Activated naive CD4-positive, alpha-beta T cell treated with anti-CD3 and anti-CD28 coated beads, Interleukin-2, amount 50 U/mL, for 16 hours (primary cell): Measurements from ENCODE around the gene MAD1L1.

Experiments
- DNase-seq: peaks from one replicate; pipeline ENCODE4 v3.0.0-alpha.2; 2020

Gene MAD1L1

GRCh38 chr7:2151801-2152612 is 80.7 kb downstream of the MAD1L1 start:
- DNase-seq, result no peak

DNA sequence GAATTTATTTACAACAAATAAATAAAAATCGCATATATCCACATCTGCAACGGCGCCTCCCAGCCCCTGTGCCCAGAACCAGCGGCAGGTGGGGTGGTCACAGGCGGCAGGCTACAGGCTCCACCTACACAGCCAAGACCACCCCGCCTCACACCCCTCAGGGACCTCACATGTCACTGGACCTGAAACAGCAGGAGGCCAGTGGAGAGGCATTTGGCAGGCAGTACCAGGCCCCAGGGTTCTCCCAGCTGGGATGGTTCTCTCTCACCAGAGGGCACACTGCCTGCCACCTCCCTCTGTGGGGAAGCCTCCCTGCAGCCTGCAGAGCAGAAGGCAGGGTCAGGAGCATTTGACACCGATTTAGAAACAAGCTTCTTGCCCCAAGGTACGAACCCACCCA is 81.5 kb downstream of the MAD1L1 start:
- no peak for DNase-seq

DNA sequence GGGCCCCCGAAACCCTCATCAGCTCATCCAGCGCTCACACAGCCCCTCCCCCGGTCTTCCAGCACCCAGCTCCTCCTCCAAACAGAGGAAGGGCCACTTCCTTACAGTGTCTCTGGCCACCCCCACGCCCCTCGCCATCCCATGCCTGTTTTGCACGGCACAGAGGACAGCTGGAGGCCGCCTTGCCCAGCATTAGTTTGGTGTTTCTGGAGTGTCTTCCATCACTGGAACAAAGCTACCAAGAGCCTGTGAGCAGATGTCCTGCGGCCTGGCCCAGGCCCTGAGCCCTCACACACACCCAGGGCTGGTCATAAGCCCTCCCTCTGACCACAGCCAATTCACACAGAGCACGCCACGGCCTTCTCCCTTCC is 82.3 kb downstream of the MAD1L1 start:
- no peak for DNase-seq

- no peak for DNase-seq
Measured at GRCh38 chr7:2149672-2150444, 82.9 kb downstream of the MAD1L1 start.

GRCh38 chr7:2148814-2149213 is 83.9 kb downstream of the MAD1L1 start:
- no peak for DNase-seq

- DNase-seq, result no peak
Measured at GRCh38 chr7:2148189-2148588, 84.6 kb downstream of the MAD1L1 start.

GRCh38 chr7:2146676-2147472 is 85.9 kb downstream of the MAD1L1 start:
- DNase-seq, result no peak

DNA sequence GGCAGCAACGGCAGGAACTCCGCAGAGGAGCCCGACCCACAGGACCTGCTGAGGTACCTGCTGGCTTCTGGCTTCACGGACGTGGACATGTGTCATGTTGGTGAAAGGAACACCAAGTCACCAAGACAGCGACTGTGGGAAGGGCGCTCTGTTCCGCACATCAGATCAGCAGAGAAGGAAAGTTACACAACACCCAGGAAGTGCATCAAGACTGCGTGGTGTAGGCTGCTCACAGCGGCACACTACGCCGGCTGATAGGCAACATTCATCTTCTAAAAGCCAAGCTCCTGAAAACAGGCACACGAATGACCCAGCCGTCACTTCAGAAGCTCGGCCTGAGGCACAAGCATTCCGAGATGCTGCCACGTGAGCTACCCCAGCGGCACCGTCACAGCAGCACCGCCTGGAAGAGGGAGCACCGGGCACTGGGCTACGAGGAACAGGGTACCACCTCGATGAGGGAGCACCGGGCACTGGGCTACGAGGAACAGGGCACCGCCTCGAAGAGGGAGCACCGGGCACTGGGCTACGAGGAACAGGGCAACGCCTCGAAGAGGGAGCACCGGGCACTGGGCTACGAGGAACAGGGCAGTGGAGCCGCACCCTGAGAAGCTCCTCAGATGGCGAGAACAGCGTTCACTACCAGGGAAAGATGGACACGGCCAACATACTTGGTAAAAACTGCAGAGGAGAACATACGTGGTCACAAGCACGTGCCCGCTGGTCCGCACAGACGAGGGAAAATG is 86.7 kb downstream of the MAD1L1 start:
- DNase-seq, result no peak

- DNase-seq, result no peak
Measured at GRCh38 chr7:2144926-2145325, 87.8 kb downstream of the MAD1L1 start.

DNA sequence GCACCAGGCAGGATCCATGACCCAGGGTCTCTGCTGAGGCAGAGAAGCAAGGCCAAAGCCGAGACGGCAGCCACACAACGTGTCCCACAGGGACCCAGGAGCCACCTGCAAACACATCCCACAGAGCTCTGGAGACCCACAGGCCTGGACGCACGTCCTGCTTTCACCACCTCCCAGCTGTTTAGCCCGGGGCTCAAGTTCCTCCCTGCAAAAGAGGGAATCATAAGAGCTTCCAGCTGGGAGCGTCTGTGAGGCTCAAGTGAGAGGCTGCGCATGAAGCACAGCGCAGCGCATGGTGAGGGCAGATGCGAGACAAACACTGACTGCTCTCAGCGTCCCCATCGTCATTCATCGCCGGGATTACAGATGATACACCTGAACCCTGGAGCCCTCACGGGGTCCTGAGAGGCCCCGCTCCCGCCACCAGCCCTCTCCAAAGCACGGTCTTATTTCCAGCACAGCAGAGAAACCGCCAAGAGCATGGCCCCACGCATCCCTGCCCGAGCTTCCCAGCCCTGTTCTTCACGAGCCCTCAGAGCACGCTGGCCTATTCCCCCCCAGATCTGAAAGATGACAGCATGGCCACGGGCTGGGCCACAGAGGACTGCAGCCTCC is 88.7 kb downstream of the MAD1L1 start:
- DNase-seq, result no peak

- DNase-seq, result no peak
Measured at GRCh38 chr7:2143450-2143849, 89.3 kb downstream of the MAD1L1 start.

GRCh38 chr7:2142386-2142785 is 90.4 kb downstream of the MAD1L1 start:
- no peak for DNase-seq

DNA sequence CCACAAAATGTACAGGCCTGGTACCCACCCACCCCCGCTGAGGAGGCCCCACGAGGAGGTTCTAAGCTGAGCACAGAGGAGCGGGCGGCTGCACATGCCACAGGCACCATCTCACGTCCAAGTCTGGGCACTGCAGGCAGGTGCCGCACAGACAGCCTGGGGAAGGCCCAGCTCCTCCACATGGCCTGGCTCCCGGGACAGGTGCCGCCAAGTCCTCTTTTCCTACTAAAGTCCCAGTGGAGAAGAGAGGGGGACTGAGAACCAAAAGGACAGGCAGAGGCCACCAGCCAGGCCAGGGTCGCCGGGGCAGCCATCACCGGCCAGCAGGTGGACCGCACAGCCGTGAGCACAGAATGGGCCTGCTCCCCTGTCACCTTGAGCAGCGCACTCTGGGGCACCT is 91.1 kb downstream of the MAD1L1 start:
- no peak for DNase-seq

DNA sequence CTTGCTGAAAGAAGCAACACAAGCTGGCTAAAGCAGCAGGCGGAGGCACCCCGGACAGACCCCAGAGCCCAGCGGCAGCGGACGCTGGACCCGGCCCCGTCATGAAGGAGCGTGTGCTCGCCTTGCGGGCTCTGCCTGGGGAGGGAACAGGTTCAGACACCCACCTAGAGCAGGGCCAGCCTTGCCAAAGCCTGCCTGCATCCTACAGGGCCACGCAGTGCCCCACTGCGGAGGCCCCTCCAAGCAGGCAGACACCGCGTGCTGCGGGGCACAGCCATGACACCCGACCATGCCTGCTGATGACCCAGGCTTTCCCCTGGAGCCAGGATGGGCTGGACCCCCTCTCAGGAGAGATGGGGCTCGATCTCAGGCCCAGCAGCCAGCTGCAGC is 91.7 kb downstream of the MAD1L1 start:
- no peak for DNase-seq

DNA sequence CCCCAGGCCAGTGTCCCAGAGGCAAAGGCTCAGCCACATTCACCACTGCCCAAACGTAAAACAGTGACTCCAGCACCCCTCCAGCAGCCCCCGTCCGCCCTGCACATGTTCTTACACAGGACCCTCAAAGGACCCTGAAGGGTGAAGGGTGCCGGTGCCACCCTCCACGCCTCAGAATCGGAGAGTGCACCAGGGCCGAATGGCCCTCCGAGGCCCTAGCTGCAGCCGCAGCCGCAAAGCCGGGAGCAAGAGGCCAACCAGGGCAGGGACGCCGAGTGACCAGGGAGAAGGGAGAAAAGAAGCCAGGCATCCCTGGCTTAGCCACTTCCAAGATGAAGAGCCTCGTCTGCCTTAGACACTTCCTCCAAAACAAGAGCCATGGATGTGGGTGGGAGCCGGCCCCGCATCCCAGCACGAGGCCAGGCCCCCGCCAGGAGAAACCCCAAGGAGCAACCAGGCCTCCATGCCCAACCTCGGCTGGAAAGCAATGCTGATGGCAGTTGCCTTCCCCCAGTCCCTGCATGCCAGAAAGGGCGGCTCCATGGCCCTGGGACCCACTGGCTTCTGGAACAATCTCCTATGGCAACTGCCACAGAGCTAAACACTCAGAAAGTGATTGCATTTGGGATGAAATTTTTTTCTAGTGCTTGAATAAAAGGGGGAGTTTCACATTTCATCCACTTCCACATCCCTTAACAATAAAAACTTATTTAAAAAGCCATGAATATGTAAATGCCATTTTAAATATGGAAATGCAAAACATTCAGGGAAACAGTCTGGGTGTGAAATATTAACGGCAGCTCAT is 92.3 kb downstream of the MAD1L1 start:
- no peak for DNase-seq

DNA sequence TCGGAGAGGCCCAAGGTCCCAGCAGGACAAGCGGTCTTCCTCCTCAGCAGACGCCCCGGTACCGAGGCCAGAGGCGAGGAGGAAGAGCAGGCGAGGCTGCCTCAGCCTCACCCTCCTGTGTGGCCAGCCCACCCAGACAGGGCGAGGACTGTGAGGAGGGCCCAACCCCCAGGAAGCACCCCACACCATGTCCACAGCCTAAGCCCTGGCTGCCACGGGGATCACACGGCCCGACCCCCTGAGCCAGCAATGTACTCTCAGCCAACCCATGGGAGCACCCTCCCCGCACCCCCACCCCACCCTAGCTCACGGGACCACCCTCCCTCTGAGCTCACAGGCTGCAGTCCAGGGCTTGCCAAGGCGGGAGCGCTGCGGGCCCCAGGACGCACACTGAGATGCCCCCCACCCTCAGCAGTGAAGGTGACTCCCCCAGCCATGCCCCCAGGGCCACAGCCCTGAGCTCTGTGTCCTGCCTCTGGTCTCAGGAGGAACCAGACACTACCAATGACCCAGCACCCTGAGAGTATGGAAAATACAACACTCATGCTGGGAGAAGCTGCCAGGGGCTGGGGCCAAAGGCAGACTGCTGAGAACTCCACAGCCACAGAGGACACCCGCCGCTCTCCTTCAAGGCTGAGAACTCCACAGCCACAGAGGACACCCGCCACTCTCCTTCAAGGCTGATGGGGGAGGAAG is 93.6 kb downstream of the MAD1L1 start:
- no peak for DNase-seq

GRCh38 chr7:2138146-2138765 is 94.5 kb downstream of the MAD1L1 start:
- peak; percentile 62 for DNase-seq

DNA sequence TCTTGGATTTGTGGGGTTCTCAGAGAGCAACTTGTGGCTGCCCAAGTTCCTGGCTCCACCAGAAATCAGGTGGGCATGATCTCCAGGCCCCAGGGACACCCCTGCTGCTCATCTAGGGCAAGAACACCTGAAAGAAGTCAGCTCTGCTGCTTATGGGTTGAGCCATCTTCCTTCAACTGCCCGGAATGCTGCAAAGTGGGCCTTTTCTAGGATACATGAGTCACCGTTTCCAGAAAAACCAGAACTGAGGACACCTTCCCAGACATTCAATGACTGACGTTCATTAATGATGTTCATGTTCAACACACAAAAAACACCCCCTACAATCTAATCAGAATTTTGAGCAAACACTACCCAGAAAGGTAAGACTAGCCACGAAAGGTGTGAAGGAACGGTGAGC is 98.0 kb downstream of the MAD1L1 start:
- no peak for DNase-seq

DNA sequence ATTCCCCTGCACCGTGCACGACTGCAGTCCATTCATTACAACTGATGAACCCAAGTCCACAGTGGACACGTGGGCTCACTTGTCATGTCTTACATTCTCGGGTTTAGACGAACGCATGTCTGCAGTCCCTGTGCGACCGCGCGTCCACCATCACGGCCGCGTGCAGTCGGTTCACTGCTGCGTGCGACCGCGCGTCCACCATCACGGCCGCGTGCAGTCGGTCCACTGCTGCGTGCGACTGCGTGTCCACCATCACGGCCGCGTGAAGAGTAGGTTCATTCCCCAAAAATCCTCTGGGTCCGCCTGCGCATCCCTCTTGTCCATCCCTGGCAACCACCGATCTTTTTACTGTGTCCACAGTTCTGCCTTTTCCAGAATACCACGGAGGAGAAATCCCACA is 100.5 kb downstream of the MAD1L1 start:
- no peak for DNase-seq

DNA sequence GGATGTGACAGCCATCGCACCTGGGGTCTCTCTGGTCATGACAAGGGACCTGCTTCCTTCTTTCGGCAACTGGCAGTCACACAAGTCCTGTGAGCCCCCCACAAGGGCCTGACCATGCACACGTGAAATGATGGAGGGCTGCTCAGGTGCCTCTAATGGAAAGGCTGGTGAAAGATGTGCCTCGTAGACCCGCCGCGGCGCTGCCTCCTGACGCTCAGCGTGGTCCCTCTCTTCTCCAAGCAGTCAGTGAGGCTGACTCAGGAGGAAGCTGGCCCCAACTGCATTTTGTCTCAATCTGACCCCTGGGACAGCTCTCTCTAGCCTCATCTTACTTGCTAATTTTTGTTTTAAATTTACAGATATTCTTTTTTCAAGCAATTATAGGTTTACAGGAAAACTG is 100.9 kb downstream of the MAD1L1 start:
- DNase-seq, result no peak
